GM23248 (cell line): ENCODE data around the gene SIK3.

ENCODE experiments used
- EZH2 ChIP-seq: fragments of 200-600 bp; sonication (generic); IDR thresholded peaks from 2 replicates; pipeline ENCODE4 v1.6.1; 2018; ENCODE audit warnings: antibody characterized with exemption, mild to moderate bottlenecking; ENCODE audit not compliant: insufficient read depth, poor library complexity, severe bottlenecking
- EZH2phosphoT487 ChIP-seq: fragments of 200-600 bp; sonication (generic); IDR thresholded peaks from 2 replicates; pipeline ENCODE4 v1.6.1; 2018; ENCODE audit warnings: antibody characterized with exemption, moderate library complexity, mild to moderate bottlenecking, low read depth; ENCODE audit not compliant: insufficient read depth

DNA sequence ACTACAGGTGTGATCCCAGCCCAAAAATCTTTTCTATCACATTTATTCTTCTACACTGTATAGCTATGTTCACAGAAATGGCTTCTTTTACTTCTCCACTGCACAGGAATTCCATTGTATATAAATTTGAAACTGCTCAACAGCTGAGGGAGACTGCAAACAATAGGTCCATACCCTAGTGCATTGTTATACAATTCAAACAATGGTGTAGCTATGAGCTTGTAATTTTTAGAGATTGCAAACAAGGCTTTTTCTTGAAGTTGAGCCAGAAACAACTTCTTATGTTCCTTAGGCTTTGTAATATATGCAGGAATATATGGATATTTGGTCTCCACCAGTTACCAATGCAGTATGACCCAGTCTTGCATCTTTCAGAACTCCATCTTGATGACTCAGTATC lies 19.5 kb upstream of the SIK3 start:
- TF ChIP-seq EZH2: no peak
- TF ChIP-seq EZH2phosphoT487: no peak
